ENCODE data around the gene CYBC1. TPM values are rescaled to one million over a fixed set of nuclear protein-coding genes. Genes with fewer than 3 reads are reported as not detected.

CYBC1 gene
- total RNA-seq, 2 experiments from 2014 or later, result 470 to 679 TPM

- Histone ChIP-seq H3K4me1 (ENCODE audit: insufficient read depth, low read length, poor library complexity, severe bottlenecking) (peaks cover 20% of the 10 kb centered on the region), H3K36me3 (ENCODE audit: insufficient read depth, low read length) (peaks cover 31% of the 10 kb centered on the region), H3K4me2 (ENCODE audit: low read length) (no peak overlapping the region), H3K79me2 (ENCODE audit: insufficient read depth, low read depth, low read length) (peaks cover 27% of the 10 kb centered on the region; the same call in 1 of the 2 replicates), H2AFZ (ENCODE audit: low read length) (no peak overlapping the region), H3K9me2 (ENCODE audit: insufficient read depth, low read length) (no peaks in the 10 kb centered on the region), H4K20me1 (ENCODE audit: insufficient read depth, low read length) (0 out of 2 replicates have a peak, but pooled peaks cover 3% of the 10 kb centered on the region), H3K9me3 (ENCODE audit: low read length) (no peaks in the 10 kb centered on the region), H3K27ac (ENCODE audit: low read depth, low read length, poor library complexity, severe bottlenecking) (no peak overlapping the region), H3K4me3 (ENCODE audit: low read depth, low read length, poor library complexity, severe bottlenecking) (no peak overlapping the region)
- CTCF ChIA-PET (ENCODE audit: unreplicated experiment), result no interaction called here
- DNase-seq (ENCODE audit: low spot score), result no peak
- TF ChIP-seq, protein P1, sequence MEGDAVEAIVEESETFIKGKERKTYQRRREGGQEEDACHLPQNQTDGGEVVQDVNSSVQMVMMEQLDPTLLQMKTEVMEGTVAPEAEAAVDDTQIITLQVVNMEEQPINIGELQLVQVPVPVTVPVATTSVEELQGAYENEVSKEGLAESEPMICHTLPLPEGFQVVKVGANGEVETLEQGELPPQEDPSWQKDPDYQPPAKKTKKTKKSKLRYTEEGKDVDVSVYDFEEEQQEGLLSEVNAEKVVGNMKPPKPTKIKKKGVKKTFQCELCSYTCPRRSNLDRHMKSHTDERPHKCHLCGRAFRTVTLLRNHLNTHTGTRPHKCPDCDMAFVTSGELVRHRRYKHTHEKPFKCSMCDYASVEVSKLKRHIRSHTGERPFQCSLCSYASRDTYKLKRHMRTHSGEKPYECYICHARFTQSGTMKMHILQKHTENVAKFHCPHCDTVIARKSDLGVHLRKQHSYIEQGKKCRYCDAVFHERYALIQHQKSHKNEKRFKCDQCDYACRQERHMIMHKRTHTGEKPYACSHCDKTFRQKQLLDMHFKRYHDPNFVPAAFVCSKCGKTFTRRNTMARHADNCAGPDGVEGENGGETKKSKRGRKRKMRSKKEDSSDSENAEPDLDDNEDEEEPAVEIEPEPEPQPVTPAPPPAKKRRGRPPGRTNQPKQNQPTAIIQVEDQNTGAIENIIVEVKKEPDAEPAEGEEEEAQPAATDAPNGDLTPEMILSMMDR (conservative IDR thresholded peaks at IDR 0.05; ENCODE audit: low read length), result no peak
- intact Hi-C loops (cut with micrococcal nuclease; ENCODE audit: unreplicated experiment), result loop anchor here (5.0 kb wide), 3 partner anchors 41 to 184 kb away; partner anchors contain the start of gene NARF
- BruUV-seq (replicated peaks), result no TSS peak
- POLR2A ChIA-PET, result interaction anchor here (1.8 kb wide), 1 partner anchor 58 kb away, joined by 6 read pairs; no protein-coding TSS in a partner anchor
Measured at GRCh38 chr17:82416264-82416663, 34.3 kb downstream of the CYBC1 start.

GRCh38 chr17:82415786-82416185 is 34.8 kb downstream of the CYBC1 start:
- ChIA-PET POLR2A (no interaction called here), CTCF (ENCODE audit: unreplicated experiment) (no interaction called here)
- Histone ChIP-seq H2AFZ (ENCODE audit: low read length) (no peak overlapping the region), H3K9me3 (ENCODE audit: low read length) (no peaks in the 10 kb centered on the region), H3K36me3 (ENCODE audit: insufficient read depth, low read length) (peaks cover 26% of the 10 kb centered on the region), H3K4me2 (ENCODE audit: low read length) (no peak overlapping the region), H3K27ac (ENCODE audit: low read depth, low read length, poor library complexity, severe bottlenecking) (no peak overlapping the region), H3K4me1 (ENCODE audit: insufficient read depth, low read length, poor library complexity, severe bottlenecking) (peaks cover 20% of the 10 kb centered on the region), H3K9me2 (ENCODE audit: insufficient read depth, low read length) (no peaks in the 10 kb centered on the region), H3K79me2 (ENCODE audit: insufficient read depth, low read depth, low read length) (peaks cover 27% of the 10 kb centered on the region; the same call in 1 of the 2 replicates), H4K20me1 (ENCODE audit: insufficient read depth, low read length) (0 out of 2 replicates have a peak, but pooled peaks cover 3% of the 10 kb centered on the region), H3K4me3 (ENCODE audit: low read depth, low read length, poor library complexity, severe bottlenecking) (no peak overlapping the region)
- DNase-seq (ENCODE audit: low spot score), result no peak
- TF ChIP-seq, protein P1 (conservative IDR thresholded peaks at IDR 0.05; ENCODE audit: low read length), result no peak
- TF ChIP-seq EZH2phosphoT487 (IDR thresholded peaks at IDR 0.05; ENCODE audit: borderline replicate concordance, low read depth, low read length), result no peak
- BruUV-seq (replicated peaks), result no TSS peak
- intact Hi-C loops (cut with micrococcal nuclease; ENCODE audit: unreplicated experiment), result loop anchor here (5.0 kb wide), 3 partner anchors 42 to 183 kb away; partner anchors contain the start of gene NARF

GRCh38 chr17:82415336-82415735 is 35.2 kb downstream of the CYBC1 start:
- Histone ChIP-seq H3K27ac (ENCODE audit: low read depth, low read length, poor library complexity, severe bottlenecking) (no peak overlapping the region), H3K4me3 (ENCODE audit: low read depth, low read length, poor library complexity, severe bottlenecking) (no peak overlapping the region), H3K9me2 (ENCODE audit: insufficient read depth, low read length) (no peaks in the 10 kb centered on the region), H3K36me3 (ENCODE audit: insufficient read depth, low read length) (peaks cover 23% of the 10 kb centered on the region), H3K79me2 (ENCODE audit: insufficient read depth, low read depth, low read length) (peaks cover 27% of the 10 kb centered on the region; the same call in 1 of the 2 replicates), H3K9me3 (ENCODE audit: low read length) (no peaks in the 10 kb centered on the region), H4K20me1 (ENCODE audit: insufficient read depth, low read length) (0 out of 2 replicates have a peak, but pooled peaks cover 3% of the 10 kb centered on the region), H3K4me1 (ENCODE audit: insufficient read depth, low read length, poor library complexity, severe bottlenecking) (peaks cover 20% of the 10 kb centered on the region), H2AFZ (ENCODE audit: low read length) (no peak overlapping the region), H3K4me2 (ENCODE audit: low read length) (no peak overlapping the region)
- DNase-seq (ENCODE audit: low spot score), result no peak
- intact Hi-C loops (cut with micrococcal nuclease; ENCODE audit: unreplicated experiment), result loop anchor here (5.0 kb wide), 3 partner anchors 42 to 183 kb away; partner anchors contain the start of gene NARF
- POLR2A ChIA-PET, result no interaction called here
- TF ChIP-seq, protein P1 (conservative IDR thresholded peaks at IDR 0.05; ENCODE audit: low read length), result no peak
- no peak for TF ChIP-seq EZH2phosphoT487 (IDR thresholded peaks at IDR 0.05; ENCODE audit: borderline replicate concordance, low read depth, low read length)
- CTCF ChIA-PET (ENCODE audit: unreplicated experiment), result no interaction called here
- BruUV-seq (replicated peaks), result no TSS peak
